HCT116 (cell line): ENCODE results near the gene CASKIN2. TPM values are rescaled to one million over a fixed set of nuclear protein-coding genes. Genes with fewer than 3 reads are reported as not detected.

Source experiments
- ATAC-seq: fragments of 200-7000 bp; cut with Tn5 transposase; 2 replicates; pipeline ENCODE4 v1.9.1; 2020; ENCODE audit warnings: mild to moderate bottlenecking, moderate library complexity
- Bru-seq: library from RNA; stranded (reverse); fragments of 400-500 nt; gene quantifications from one replicate; lab custom pipeline; 2021; lab: Mats Ljungman, UMichigan
- BruChase-seq, 2 experiments: library from RNA; stranded (reverse); fragments of 400-500 nt; gene quantifications; one replicate each; lab custom pipeline; 2021; lab: Mats Ljungman, UMichigan
- BruUV-seq: library from RNA; stranded (reverse); fragments of 400-500 nt; replicated peaks from 2 replicates; lab custom pipeline; 2021; lab: Mats Ljungman, UMichigan
- CTCF ChIA-PET: fragments of 300-600 bp; sonication (Branson Sonifier 250); formaldehyde crosslinking; loops from one replicate; lab custom pipeline; 2021; ENCODE audit warnings: antibody characterized with exemption; lab: Charles Lee
- POLR2A ChIA-PET: fragments of 300-600, 350-600 bp; sonication (Branson Sonifier 250); formaldehyde crosslinking; loops from one replicate; lab custom pipeline; 2021; ENCODE audit warnings: antibody characterized with exemption; lab: Charles Lee
- RAD21 ChIA-PET, 2 experiments: fragments of 300-600 bp; sonication (Branson Sonifier 250); formaldehyde crosslinking; loops; one replicate each; lab custom pipeline; 2023; ENCODE audit warnings: low total read pairs in 2 of 2; ENCODE audit not compliant: uncharacterized antibody in 2 of 2, unreplicated experiment in 2 of 2, low non-redundant PET in 1 of 2; lab: Charles Lee
- DNase-seq: peaks from one replicate; pipeline ENCODE4 v3.0.0-alpha.2; 2010; ENCODE audit warnings: low read depth, low spot score
- H2AFZ ChIP-seq: fragments of 200-600 bp; shearing (Covaris generic), sonication (generic); 2 replicates; pipeline ENCODE4 v1.6.1; 2017; ENCODE audit warnings: low read depth, mixed run types, mixed read lengths, antibody characterized with exemption, low read length; ENCODE audit not compliant: poor library complexity, severe bottlenecking
- H3K27ac ChIP-seq: 2 replicates; pipeline ENCODE4 v1.5.1; 2012; ENCODE audit warnings: low read depth, low read length
- H3K27me3 ChIP-seq: fragments of 200-600 bp; sonication (generic); 2 replicates; pipeline ENCODE4 v1.6.1; 2016; ENCODE audit warnings: mixed run types, low read length, mixed read lengths; ENCODE audit not compliant: insufficient read depth
- H3K36me3 ChIP-seq, 2 experiments: fragments of 200-500 bp in 1 of 2; fragments of 200-600 bp in 1 of 2; sonication (Bioruptor generic) in 1 of 2; sonication (generic) in 1 of 2; 2 replicates each; pipeline versions ENCODE4 v1.5.1 to v1.6.1; 2014 to 2016; ENCODE audit warnings: low read length in 2 of 2, inconsistent platforms in 1 of 2, mixed read lengths in 1 of 2, mixed run types in 1 of 2; ENCODE audit not compliant: insufficient read depth in 2 of 2, control insufficient read depth in 1 of 2
- H3K4me1 ChIP-seq, 2 experiments: fragments of 200-600 bp in 1 of 2; sonication (generic) in 1 of 2; 2 replicates each; pipeline versions ENCODE4 v1.5.1 to v1.6.1; 2012 to 2017; ENCODE audit warnings: low read length in 2 of 2, inconsistent platforms in 1 of 2, mild to moderate bottlenecking in 1 of 2, mixed read lengths in 1 of 2, mixed run types in 1 of 2, moderate library complexity in 1 of 2; ENCODE audit not compliant: insufficient read depth in 2 of 2, control insufficient read depth in 1 of 2
- H3K4me2 ChIP-seq: fragments of 200-600 bp; sonication (generic); 2 replicates; pipeline ENCODE4 v1.6.1; 2017; ENCODE audit warnings: mixed run types, low read length, mixed read lengths
- H3K4me3 ChIP-seq, 2 experiments: fragments of 200-600 bp in 1 of 2; sonication (generic) in 1 of 2; replicated peaks in 1 of 2; 2 replicates each; pipeline ENCODE4 v1.5.1; 2011 to 2016; ENCODE audit warnings: low read length in 2 of 2, control low read depth in 1 of 2, low read depth in 1 of 2, mild to moderate bottlenecking in 1 of 2, mixed read lengths in 1 of 2, mixed run types in 1 of 2
- H3K79me2 ChIP-seq: fragments of 200-600 bp; sonication (generic); 2 replicates; pipeline ENCODE4 v1.6.1; 2017; ENCODE audit warnings: mild to moderate bottlenecking, mixed run types, low read length, moderate library complexity, mixed read lengths; ENCODE audit not compliant: insufficient read depth
- H3K9ac ChIP-seq: fragments of 200-600 bp; sonication (generic); 2 replicates; pipeline ENCODE4 v1.6.1; 2016; ENCODE audit warnings: low read length, mixed read lengths
- H3K9me2 ChIP-seq: fragments of 200-600 bp; sonication (generic), shearing (Covaris generic); 2 replicates; pipeline ENCODE4 v1.6.1; 2017; ENCODE audit warnings: mixed run types, mild to moderate bottlenecking, moderate library complexity; ENCODE audit not compliant: insufficient read depth
- H3K9me3 ChIP-seq, 2 experiments: fragments of 200-500 bp in 1 of 2; fragments of 200-600 bp in 1 of 2; sonication (Bioruptor generic) in 1 of 2; sonication (generic) in 1 of 2; 2 replicates each; pipeline ENCODE4 v1.6.1; 2014 to 2017; ENCODE audit warnings: low read length in 2 of 2, mixed read lengths in 2 of 2, inconsistent platforms in 1 of 2, low read depth in 1 of 2, mild to moderate bottlenecking in 1 of 2, mixed run types in 1 of 2, moderate library complexity in 1 of 2; ENCODE audit not compliant: control insufficient read depth in 1 of 2, insufficient read depth in 1 of 2
- H4K20me1 ChIP-seq: fragments of 200-600 bp; sonication (generic), shearing (Covaris generic); 2 replicates; pipeline ENCODE4 v1.6.1; 2017; ENCODE audit warnings: mixed run types, mild to moderate bottlenecking, moderate library complexity; ENCODE audit not compliant: insufficient read depth
- CEBPB ChIP-seq: IDR thresholded peaks from 2 replicates; pipeline ENCODE4 v1.6.1; 2012; ENCODE audit warnings: low read depth
- EGR1 ChIP-seq: IDR thresholded peaks from 2 replicates; pipeline ENCODE4 v1.6.1; 2012; ENCODE audit warnings: low read depth
- ELF1 ChIP-seq: IDR thresholded peaks from 2 replicates; pipeline ENCODE4 v1.6.1; 2012; ENCODE audit warnings: low read depth, borderline replicate concordance
- EZH2 ChIP-seq: fragments of 200-600 bp; sonication (generic); IDR thresholded peaks from 2 replicates; pipeline ENCODE4 v1.6.1; 2017; ENCODE audit warnings: antibody characterized with exemption, mixed run types
- RAD21 ChIP-seq: IDR thresholded peaks from 2 replicates; pipeline ENCODE4 v1.6.1; 2012; ENCODE audit warnings: low read depth, mild to moderate bottlenecking
- SIN3A ChIP-seq: IDR thresholded peaks from 2 replicates; pipeline ENCODE4 v1.6.1; 2012; ENCODE audit warnings: low read depth
- SP1 ChIP-seq: IDR thresholded peaks from 2 replicates; pipeline ENCODE4 v1.6.1; 2012; ENCODE audit warnings: low read depth
- TCF7L2 ChIP-seq: IDR thresholded peaks from 2 replicates; pipeline ENCODE4 v1.7.0; 2011; ENCODE audit warnings: borderline replicate concordance, inconsistent platforms; ENCODE audit not compliant: insufficient read depth, insufficient read length; ENCODE audit errors: extremely low read depth
- intact Hi-C: fragments of 100-400 bp; cut with micrococcal nuclease; formaldehyde crosslinking; loops from 2 replicates; pipeline ENCODE4 v1.10.0; 2022
- long read RNA-seq: library from polyadenylated mRNA; unstranded; transcript quantifications from one replicate; pipeline ENCODE4 v2.0.0, GENCODE V29; 2021; ENCODE audit not compliant: unreplicated experiment
- polyA plus RNA-seq: library from polyadenylated mRNA; unstranded; fragments of >200 nt; gene quantifications from 2 replicates; pipeline ENCODE4 v1.2.1, GENCODE V29; 2012; ENCODE audit warnings: missing spikeins
- total RNA-seq: library from RNA; stranded (reverse); gene quantifications from one replicate; pipeline ENCODE4 v1.2.1, GENCODE V29; 2021; ENCODE audit not compliant: unreplicated experiment
- TF ChIP-seq, protein P1 (sequence below), 3 experiments: fragments of 200-600 bp in 1 of 3; sonication (generic) in 1 of 3; IDR thresholded peaks in 2 of 3; conservative IDR thresholded peaks in 1 of 3; 2 replicates each; pipeline ENCODE4 v1.5.1; 2012 to 2017; ENCODE audit warnings: low read depth in 2 of 3, low read length in 2 of 3, antibody characterized with exemption in 1 of 3, borderline replicate concordance in 1 of 3, control low read depth in 1 of 3, mild to moderate bottlenecking in 1 of 3, mixed read lengths in 1 of 3, mixed run types in 1 of 3, moderate library complexity in 1 of 3; ENCODE audit not compliant: insufficient read depth in 1 of 3
- TF ChIP-seq, protein P2 (sequence below): IDR thresholded peaks from 2 replicates; pipeline ENCODE4 v1.6.1; 2012; ENCODE audit warnings: low read depth

CASKIN2 gene, protein sequence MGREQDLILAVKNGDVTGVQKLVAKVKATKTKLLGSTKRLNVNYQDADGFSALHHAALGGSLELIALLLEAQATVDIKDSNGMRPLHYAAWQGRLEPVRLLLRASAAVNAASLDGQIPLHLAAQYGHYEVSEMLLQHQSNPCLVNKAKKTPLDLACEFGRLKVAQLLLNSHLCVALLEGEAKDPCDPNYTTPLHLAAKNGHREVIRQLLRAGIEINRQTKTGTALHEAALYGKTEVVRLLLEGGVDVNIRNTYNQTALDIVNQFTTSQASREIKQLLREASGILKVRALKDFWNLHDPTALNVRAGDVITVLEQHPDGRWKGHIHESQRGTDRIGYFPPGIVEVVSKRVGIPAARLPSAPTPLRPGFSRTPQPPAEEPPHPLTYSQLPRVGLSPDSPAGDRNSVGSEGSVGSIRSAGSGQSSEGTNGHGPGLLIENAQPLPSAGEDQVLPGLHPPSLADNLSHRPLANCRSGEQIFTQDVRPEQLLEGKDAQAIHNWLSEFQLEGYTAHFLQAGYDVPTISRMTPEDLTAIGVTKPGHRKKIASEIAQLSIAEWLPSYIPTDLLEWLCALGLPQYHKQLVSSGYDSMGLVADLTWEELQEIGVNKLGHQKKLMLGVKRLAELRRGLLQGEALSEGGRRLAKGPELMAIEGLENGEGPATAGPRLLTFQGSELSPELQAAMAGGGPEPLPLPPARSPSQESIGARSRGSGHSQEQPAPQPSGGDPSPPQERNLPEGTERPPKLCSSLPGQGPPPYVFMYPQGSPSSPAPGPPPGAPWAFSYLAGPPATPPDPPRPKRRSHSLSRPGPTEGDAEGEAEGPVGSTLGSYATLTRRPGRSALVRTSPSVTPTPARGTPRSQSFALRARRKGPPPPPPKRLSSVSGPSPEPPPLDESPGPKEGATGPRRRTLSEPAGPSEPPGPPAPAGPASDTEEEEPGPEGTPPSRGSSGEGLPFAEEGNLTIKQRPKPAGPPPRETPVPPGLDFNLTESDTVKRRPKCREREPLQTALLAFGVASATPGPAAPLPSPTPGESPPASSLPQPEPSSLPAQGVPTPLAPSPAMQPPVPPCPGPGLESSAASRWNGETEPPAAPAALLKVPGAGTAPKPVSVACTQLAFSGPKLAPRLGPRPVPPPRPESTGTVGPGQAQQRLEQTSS (N-terminal part only)
- total RNA-seq (38.4 TPM), Bru-seq, nascent RNA (percentile 49 among the genes with signal in this experiment), BruChase-seq, experiment 1, labeled RNA remaining after a 6-hour chase (percentile 63 among the genes with signal in this experiment), BruChase-seq, experiment 2, labeled RNA remaining after a 2-hour chase (percentile 67 among the genes with signal in this experiment)
- polyA plus RNA-seq: 14.5 and 16.3 TPM in 2 replicates
- long read RNA-seq, partial matches to known transcripts: 33 of 34 reads
- long read RNA-seq, other reads (novel, unspliced or antisense): 1 of 34 reads

DNA sequence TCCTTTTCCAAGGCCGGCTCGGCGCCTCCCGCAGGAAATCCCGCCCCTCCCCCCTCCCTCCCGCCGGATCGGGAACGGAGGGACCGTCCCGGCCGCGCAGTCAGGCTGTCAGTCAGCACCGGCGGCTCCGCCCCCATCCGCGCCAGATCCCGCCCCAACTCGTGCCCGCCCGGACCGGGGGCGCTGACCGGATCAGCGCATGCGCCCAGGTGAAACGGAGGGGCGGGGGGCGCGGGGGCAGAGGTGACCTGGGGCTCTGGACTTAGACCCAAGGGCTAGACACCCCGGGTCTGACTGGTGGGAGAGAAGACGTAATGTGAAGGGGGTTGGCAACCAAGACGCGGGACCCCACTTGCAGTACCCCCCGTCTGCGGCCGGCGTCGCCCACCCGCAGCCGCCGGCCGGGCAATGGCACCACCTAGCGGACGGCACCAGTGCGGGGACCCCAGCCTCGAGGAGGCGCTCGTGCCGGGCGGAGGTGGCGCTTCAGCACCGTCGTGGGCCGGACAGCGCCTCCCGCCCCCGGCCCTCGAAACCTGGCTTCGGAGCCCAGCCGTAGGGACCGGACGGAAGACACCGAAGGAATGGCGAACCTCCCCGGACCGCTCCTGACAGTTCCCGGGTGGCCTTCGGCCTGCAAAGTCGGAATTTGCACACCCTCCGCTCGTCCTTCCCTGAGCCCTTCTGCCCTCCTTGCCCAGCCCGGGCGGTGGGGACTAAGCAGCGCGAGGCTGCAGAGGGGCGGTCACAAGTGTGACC, at the start of gene CASKIN2:
TSS of gene CASKIN2 (minus strand) at position 42 of the 759 bp plus-strand sequence. CDS start 1,733 bp downstream, outside the sequence.
- no TSS peak for BruUV-seq
- peak; percentile 4 for TF ChIP-seq TCF7L2
- TF ChIP-seq ELF1: no peak
- peak; percentile 94 for TF ChIP-seq RAD21
- TF ChIP-seq SP1: peak; percentile 40
- no peak for TF ChIP-seq CEBPB
- no peak for TF ChIP-seq EZH2
- peak; percentile 92 for TF ChIP-seq EGR1
- no peak for TF ChIP-seq SIN3A
- TF ChIP-seq, protein P1, sequence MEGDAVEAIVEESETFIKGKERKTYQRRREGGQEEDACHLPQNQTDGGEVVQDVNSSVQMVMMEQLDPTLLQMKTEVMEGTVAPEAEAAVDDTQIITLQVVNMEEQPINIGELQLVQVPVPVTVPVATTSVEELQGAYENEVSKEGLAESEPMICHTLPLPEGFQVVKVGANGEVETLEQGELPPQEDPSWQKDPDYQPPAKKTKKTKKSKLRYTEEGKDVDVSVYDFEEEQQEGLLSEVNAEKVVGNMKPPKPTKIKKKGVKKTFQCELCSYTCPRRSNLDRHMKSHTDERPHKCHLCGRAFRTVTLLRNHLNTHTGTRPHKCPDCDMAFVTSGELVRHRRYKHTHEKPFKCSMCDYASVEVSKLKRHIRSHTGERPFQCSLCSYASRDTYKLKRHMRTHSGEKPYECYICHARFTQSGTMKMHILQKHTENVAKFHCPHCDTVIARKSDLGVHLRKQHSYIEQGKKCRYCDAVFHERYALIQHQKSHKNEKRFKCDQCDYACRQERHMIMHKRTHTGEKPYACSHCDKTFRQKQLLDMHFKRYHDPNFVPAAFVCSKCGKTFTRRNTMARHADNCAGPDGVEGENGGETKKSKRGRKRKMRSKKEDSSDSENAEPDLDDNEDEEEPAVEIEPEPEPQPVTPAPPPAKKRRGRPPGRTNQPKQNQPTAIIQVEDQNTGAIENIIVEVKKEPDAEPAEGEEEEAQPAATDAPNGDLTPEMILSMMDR (IDR thresholded peaks at IDR 0.05 in 2 of 3, conservative IDR thresholded peaks at IDR 0.05 in 1 of 3; ENCODE audit: borderline replicate concordance in 1 of 3, insufficient read depth in 1 of 3, low read depth in 2 of 3, low read length in 2 of 3): peak; percentile 100
- TF ChIP-seq, protein P2, sequence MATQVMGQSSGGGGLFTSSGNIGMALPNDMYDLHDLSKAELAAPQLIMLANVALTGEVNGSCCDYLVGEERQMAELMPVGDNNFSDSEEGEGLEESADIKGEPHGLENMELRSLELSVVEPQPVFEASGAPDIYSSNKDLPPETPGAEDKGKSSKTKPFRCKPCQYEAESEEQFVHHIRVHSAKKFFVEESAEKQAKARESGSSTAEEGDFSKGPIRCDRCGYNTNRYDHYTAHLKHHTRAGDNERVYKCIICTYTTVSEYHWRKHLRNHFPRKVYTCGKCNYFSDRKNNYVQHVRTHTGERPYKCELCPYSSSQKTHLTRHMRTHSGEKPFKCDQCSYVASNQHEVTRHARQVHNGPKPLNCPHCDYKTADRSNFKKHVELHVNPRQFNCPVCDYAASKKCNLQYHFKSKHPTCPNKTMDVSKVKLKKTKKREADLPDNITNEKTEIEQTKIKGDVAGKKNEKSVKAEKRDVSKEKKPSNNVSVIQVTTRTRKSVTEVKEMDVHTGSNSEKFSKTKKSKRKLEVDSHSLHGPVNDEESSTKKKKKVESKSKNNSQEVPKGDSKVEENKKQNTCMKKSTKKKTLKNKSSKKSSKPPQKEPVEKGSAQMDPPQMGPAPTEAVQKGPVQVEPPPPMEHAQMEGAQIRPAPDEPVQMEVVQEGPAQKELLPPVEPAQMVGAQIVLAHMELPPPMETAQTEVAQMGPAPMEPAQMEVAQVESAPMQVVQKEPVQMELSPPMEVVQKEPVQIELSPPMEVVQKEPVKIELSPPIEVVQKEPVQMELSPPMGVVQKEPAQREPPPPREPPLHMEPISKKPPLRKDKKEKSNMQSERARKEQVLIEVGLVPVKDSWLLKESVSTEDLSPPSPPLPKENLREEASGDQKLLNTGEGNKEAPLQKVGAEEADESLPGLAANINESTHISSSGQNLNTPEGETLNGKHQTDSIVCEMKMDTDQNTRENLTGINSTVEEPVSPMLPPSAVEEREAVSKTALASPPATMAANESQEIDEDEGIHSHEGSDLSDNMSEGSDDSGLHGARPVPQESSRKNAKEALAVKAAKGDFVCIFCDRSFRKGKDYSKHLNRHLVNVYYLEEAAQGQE: peak; percentile 91; the same call in 1 of the 2 replicates

More for the DNA sequence above, at the start of gene CASKIN2:
- DNase-seq (peak; percentile 88), ATAC-seq (peak; percentile 77)
- Histone ChIP-seq H3K79me2 (peaks cover 71% of the 10 kb centered on the region), H2AFZ (peak within 1 kb of the TSS; percentile 66), H3K4me1 (peaks cover 28 to 60% of the 10 kb centered on the region in 2 experiments), H3K4me2 (peak within 1 kb of the TSS; percentile 99), H3K9ac (peak within 1 kb of the TSS; percentile 83), H3K9me2 (no peaks in the 10 kb centered on the region), H3K36me3 (peaks cover 12 to 37% of the 10 kb centered on the region in 2 experiments), H4K20me1 (no peaks in the 10 kb centered on the region; the same call in 1 of the 2 replicates), H3K27me3 (no peaks in the 10 kb centered on the region), H3K27ac (peak within 1 kb of the TSS; percentile 86), H3K9me3 (no peaks in the 10 kb centered on the region), H3K4me3 (peak within 1 kb of the TSS; percentile 87 to 91)
- ChIA-PET CTCF (interaction anchor here (0.8 to 2.6 kb wide), 20 partner anchors 9 to 402 kb away, joined by 3 to 39 read pairs (median 6); partner anchors contain the start of genes GALK1, GGA3, GRB2 and LLGL2), RAD21 (interaction anchor here (1.3 to 1.5 kb wide), 3 partner anchors 9 to 232 kb away, joined by 3 to 10 read pairs (median 9); partner anchors contain the start of gene LLGL2 (in 1 of the 2)), POLR2A (interaction anchor here (0.8 to 1.4 kb wide), 5 partner anchors 9 to 264 kb away, joined by 3 to 15 read pairs (median 5); partner anchors contain the start of gene LLGL2)
- intact Hi-C loops: loop anchor here (1.0 to 10.0 kb wide), 6 partner anchors 87 to 243 kb away; partner anchors contain the start of genes MIF4GD, SLC25A19 and SMIM5
